Kidney tubule cell (primary cell): Measurements from ENCODE around the gene TRAF1.

Experiments used
- DNase-seq: peaks from one replicate; pipeline ENCODE4 v3.0.0-alpha.2; 2018; ENCODE audit warnings: low spot score

Gene TRAF1

GRCh38 chr9:120909904-120910303, 16.7 kb downstream of the TRAF1 start:
- peak; percentile 91 for DNase-seq

GRCh38 chr9:120905315-120906164, 21.1 kb downstream of the TRAF1 start:
- DNase-seq, result no peak

- no peak for DNase-seq
These were observed 21.7 kb downstream of the TRAF1 start for GRCh38 chr9:120904978-120905301.

GRCh38 chr9:120904061-120904977, 22.3 kb downstream of the TRAF1 start:
- DNase-seq, result no peak

- DNase-seq, result no peak
These were observed 23.7 kb downstream of the TRAF1 start for GRCh38 chr9:120902569-120903535.

GRCh38 chr9:120901755-120902568, 24.6 kb downstream of the TRAF1 start:
- no peak for DNase-seq

GRCh38 chr9:120900824-120901223, 25.8 kb downstream of the TRAF1 start:
- DNase-seq, result no peak

GRCh38 chr9:120899490-120900068, 27.0 kb downstream of the TRAF1 start:
- DNase-seq, result no peak

GRCh38 chr9:120898396-120898795, 28.2 kb downstream of the TRAF1 start:
- no peak for DNase-seq

- no peak for DNase-seq
These were observed 30.6 kb downstream of the TRAF1 start for GRCh38 chr9:120895951-120896350.

- no peak for DNase-seq
These were observed 32.1 kb downstream of the TRAF1 start for GRCh38 chr9:120894321-120895148.

- no peak for DNase-seq
These were observed 32.8 kb downstream of the TRAF1 start for GRCh38 chr9:120893611-120894307.

GRCh38 chr9:120892748-120893610, 33.6 kb downstream of the TRAF1 start:
- DNase-seq, result peak; percentile 91

GRCh38 chr9:120891884-120892747, 34.5 kb downstream of the TRAF1 start:
- no peak for DNase-seq

- no peak for DNase-seq
These were observed 35.2 kb downstream of the TRAF1 start for GRCh38 chr9:120891245-120891883.
